GM12865 (cell line): ENCODE data around the gene UNC5CL.

Experiments
- DNase-seq: peaks from one replicate; pipeline ENCODE4 v3.0.0; 2010; ENCODE audit warnings: low read depth
- H3K4me3 ChIP-seq: 2 replicates; pipeline ENCODE4 v1.5.1; 2011; ENCODE audit warnings: mild to moderate bottlenecking, low read depth, low read length, control low read depth
- CTCF ChIP-seq: IDR thresholded peaks from 2 replicates; pipeline ENCODE4 v1.5.1; 2011; ENCODE audit warnings: low read length, control low read depth, low read depth, inconsistent platforms; ENCODE audit not compliant: insufficient read depth; ENCODE audit errors: missing control alignments

Gene UNC5CL, protein sequence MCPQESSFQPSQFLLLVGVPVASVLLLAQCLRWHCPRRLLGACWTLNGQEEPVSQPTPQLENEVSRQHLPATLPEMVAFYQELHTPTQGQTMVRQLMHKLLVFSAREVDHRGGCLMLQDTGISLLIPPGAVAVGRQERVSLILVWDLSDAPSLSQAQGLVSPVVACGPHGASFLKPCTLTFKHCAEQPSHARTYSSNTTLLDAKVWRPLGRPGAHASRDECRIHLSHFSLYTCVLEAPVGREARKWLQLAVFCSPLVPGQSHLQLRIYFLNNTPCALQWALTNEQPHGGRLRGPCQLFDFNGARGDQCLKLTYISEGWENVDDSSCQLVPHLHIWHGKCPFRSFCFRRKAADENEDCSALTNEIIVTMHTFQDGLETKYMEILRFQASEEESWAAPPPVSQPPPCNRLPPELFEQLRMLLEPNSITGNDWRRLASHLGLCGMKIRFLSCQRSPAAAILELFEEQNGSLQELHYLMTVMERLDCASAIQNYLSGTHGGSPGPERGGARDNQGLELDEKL

DNA sequence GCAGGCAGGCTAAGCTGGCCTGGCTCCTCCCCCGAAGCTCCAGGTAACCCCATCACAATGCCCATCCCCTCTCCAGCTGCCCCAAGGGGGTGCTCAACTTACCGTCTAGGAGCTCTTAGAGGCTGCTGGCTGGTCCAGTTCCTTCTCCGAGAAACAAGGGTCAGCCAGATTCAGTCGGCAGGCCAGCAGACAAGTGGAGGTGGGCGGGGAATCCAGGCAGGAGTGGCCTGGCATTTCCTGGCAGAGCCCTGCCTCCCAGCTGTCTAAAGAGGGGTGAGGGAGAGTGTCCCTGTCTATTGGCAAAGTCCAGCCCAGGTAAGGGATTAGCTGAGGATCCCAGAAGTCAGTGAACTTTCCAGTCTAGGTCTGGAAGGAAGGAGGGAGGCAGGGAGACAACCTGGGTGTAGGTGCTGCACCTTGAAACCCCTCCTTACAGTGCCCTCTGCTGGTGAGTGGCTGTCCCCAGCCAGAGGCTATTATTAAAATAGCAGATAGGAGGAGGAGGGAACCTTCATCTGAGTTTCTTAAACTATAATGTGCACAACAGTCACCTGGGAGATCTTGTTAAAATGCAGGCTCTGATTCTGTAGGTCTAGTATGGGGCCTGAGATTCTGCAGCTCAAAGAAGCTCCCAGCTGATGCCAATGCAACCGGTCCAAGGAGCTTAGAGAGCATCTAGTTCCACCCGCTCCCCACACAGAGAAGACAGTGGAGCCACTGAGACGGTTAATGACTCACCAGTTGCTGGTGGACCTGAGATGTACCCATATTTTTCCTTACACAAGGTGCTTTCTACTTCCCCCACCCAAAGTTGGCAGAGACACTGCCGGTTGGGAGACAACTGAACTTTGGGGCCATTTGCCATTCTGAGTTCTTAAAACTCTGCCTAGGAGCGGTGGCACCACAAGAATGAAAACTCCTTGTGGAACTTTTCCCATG is at the start of gene UNC5CL:
TSS of gene UNC5CL (minus strand) at position 162 of the 939 bp plus-strand sequence. CDS start 4,147 bp downstream, outside the sequence.
- no peak within 1 kb of the TSS for H3K4me3 ChIP-seq
- peak; percentile 75 for TF ChIP-seq CTCF
- peak; percentile 51 for DNase-seq

GRCh38 chr6:41088451-41088850 is 49.4 kb upstream of the UNC5CL start:
- H3K4me3 ChIP-seq, result no peak overlapping the region
- TF ChIP-seq CTCF, result no peak
- no peak for DNase-seq

DNA sequence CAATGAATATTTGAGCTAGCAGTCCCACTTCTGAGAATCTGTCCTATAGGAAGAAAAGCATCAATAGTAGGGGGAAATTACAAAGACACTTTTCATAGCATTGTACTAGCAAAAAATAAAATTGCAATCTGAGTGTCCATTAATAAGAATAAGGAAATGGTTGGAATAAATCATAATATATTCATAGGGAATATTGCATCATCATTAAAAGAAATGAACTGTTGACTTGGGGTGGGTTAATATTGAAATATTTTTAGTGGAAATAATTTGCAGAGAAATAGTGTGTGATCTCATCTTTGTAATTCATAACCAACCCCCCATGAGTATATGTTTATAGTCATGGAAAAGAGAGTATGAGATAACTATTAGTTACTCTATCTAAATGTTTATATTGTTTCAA is 46.2 kb upstream of the UNC5CL start:
- no peak for DNase-seq
- H3K4me3 ChIP-seq, result no peak overlapping the region
- TF ChIP-seq CTCF, result no peak

- no peak for DNase-seq
- H3K4me3 ChIP-seq, result no peak overlapping the region
- TF ChIP-seq CTCF, result no peak
Observed at GRCh38 chr6:41083072-41083471, 44.1 kb upstream of the UNC5CL start.

- TF ChIP-seq CTCF, result no peak
- no peak for DNase-seq
- H3K4me3 ChIP-seq, result no peak overlapping the region
Observed at GRCh38 chr6:41080621-41081020, 41.6 kb upstream of the UNC5CL start.

DNA sequence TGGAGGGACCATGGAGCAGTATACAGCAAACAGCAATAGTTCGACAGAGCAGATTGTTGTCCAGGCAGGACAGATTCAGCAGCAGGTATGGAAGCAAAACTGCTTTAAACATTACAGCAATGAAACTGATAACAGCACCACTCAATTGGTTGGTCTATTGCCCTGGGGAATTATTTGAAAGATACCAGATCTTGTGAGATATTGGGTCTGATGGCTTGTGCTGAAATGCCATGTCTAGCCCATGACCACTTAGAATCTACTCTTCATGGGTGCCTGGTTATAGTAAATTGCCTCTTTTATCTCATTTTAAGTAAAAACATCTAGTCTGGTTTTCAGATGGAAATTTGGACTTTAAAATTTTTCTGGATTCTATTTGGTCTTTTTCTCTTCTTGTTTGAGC is 40.1 kb upstream of the UNC5CL start:
- no peak for DNase-seq
- no peak for TF ChIP-seq CTCF
- H3K4me3 ChIP-seq, result no peak overlapping the region
